CD4-positive, alpha-beta T cell treated with Interleukin-4 for 4 hours (primary cell): Measurements from ENCODE around the gene PPL.

Experiments used
- DNase-seq: peaks from one replicate; pipeline ENCODE4 v3.0.0-alpha.2; 2020

PPL gene

DNA sequence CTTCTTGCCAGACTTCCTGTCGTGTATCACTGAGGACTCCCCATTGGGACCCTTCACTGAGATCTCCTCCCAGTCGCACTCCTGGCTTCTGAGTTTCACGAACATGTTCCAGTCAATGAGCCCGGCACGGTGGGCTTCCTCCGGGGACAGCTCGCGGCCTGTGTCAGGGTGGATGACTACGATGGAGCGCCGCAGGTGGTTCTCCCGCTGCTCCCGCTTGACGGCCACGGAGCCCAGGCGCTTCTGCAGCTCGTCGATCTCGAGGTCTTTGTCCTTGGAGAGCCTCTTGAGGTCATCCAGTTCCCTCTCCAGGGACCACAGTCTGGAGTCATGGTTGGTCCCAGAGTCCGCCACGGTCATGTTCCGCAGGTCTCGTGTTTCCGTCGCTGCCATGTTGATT lies 53.4 kb downstream of the PPL start:
- no peak for DNase-seq

GRCh38 chr16:4882633-4883285 lies 54.2 kb downstream of the PPL start:
- DNase-seq = no peak

DNA sequence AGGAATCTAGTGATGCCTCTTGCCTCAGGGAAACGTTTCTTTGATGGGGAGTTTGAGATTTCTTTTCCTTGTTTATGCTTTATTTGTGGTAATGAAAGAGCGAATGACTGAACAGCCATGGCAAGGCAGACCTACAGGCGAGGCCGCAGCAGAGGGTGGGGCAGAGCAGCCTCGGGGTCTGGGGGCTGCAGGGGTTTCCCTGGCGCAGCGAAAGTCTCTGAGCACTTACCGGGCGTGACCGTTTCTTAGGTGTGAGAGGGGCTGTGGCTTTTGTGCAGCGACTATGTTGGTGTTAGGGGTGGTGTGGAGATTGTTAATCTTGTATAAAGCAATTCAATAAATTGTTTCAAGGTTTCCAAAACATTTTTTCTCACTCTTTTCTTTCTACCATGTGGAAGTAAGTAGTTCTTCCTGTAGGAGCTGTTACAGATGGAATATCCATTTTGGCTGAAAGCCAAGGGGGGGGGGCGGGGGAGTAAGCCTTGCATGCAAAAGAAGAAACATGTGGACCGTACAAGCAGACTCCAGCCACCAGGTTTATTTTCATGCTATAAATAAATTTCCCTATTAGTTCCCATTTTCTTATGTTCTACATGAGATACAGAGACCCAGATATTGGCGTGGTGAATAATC lies 54.8 kb downstream of the PPL start:
- DNase-seq = no peak

DNA sequence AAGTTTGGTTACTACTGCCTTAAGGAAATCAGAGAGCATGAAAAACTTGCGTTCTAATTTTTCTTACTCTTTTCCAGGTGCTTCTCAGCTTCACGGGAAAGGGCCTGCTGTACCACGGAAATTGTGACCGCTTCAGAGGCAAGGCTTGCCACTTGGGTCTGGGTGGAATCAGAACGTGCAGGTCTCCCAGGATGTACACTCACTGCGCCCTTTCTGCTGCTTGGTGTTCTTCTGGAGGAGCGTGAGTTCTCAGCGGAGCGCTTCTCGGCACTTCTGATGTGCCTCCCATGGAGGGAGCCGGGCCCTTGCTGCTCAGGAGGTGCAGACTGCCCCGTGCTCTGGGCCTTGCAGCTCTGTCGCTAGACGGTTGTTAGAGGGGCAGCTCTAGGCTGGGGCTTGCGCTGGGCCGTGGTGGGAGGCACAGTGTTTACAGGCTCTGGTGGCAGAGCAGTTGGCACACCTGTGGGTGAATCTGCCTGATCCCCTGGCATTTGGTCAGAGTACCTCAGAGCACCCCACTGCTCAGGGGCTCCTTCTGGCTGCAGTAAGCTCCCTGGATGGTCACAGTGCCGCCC lies 56.9 kb downstream of the PPL start:
- no peak for DNase-seq

- no peak for DNase-seq
Observed at GRCh38 chr16:4879049-4879448, 57.9 kb downstream of the PPL start.

GRCh38 chr16:4877380-4877685 lies 59.6 kb downstream of the PPL start:
- no peak for DNase-seq

DNA sequence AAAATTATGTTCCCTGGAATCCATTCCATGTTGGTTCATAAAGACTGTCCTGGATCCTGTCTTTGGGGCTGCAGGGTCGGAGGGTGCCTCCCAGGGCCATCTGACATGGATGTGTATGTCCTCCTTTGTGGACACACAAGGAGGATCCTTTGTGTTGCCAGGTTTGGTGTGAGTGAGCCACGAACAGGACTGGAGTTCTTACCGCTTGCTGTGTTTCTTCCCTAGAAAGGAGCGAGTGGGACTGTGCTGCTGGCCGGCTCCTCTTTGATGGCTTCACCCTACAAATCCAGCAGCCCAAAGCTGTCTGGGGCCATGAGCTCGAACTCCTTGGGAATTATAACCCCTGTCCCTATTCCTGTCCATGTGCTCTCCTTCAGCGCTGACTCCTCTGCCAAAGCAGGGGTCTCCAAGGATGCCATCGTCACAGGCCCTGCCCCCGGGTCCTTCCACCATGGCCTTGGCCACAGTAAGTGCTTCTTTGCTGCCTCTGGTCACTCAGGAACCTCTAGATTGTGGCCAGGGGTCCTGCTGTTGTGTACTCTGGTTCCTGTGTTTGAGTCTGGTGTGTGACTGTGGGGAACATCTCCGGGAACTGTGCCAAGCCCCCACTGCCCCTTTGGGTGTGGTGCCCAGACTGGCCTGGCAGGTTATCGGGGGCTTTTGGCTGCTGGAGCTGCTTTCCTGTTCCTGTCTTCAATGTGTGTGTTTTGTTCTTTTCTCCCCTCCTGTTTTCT lies 60.1 kb downstream of the PPL start:
- DNase-seq = no peak

DNA sequence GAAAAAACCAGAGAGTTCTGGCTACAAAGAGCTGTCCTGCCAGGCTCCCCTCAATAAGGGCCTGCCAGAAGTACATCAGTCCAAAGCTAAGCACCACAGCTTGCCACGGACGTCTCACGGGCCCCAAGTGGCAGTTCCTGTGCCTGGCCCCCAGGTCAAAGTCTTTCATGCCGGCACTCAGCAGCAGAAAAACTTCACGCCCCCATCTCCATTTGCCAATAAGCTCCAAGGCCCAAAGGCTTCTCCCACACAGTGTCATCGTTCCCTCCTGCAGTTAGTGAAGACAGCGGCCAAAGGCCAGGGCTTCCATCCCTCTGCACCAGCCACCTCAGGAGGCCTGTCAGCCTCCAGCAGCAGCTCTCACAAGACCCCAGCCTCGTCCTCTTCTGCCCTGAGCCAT lies 62.3 kb downstream of the PPL start:
- DNase-seq = no peak

DNA sequence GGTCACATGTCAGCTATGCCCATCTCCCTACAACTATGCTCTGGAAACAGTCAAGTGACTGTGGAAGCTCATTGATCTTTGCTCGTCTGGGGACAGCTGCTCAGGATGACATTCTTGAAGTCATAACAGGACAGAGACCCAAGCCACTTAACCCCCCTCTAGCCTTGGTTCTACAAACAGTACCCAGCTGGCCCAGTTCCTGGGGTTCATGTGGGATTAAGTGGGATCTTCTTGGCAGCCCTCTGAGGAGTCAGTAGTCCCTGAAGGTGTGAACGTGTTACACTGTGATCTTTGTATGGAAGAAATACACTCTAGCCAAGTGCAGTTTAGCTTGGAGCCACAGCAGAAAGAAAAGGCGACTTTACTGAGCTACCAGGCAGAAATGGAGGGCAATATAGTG lies 63.9 kb downstream of the PPL start:
- DNase-seq = no peak

- DNase-seq = no peak
Observed at GRCh38 chr16:4871071-4871470, 65.9 kb downstream of the PPL start.

- no peak for DNase-seq
Observed at GRCh38 chr16:4870138-4870671, 66.7 kb downstream of the PPL start.

DNA sequence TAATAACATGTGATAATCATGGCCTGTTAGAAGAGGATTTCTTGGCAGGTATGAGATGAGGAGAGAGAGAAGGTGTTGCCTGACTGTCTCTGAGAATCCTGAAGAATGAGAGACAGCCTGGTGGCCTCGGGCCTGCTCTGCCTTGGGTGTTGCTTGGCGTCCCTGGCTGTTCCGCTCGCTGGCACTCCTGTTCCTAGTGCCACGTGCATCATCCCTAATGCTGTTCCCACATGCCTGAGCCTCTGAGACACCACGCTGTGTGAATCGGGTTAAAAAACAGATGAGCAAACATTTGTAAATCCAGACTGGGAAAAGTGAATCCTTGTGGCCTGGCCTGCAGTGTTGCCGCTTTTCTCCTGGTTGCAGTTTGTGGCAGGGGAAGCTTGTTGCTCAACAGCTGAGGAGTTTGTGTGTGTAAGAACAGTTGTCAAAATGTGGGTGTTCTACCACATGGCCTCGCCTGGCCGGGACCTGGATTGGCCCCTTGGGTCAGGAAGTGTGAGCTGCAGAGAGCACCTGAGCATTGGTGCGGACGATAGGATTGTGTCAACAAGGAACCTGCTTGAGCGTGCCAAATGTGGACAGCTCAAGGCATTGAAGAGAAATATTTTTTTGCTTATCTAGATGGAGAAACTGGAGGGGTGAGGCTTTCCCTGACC lies 67.7 kb downstream of the PPL start:
- DNase-seq = no peak

- no peak for DNase-seq
Observed at GRCh38 chr16:4868535-4868934, 68.4 kb downstream of the PPL start.

DNA sequence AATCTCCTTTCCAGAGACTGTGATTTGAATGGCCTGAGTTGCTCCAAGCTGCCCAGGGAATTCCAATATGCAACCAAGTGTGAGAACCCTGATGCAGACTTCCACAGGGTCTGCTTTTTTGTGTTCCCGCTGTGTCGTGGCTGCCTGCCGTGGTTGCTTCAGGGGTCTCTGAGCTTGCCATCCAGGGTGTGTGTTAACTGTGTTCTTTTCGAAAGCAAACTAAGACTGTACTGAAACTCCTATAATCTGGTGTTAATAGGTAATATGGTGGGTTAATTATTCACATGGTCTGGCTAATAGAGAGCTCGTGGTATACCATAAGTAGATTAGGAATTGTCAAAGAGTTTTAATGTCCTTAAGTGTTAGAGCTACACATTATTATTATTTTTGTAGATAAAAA lies 68.9 kb downstream of the PPL start:
- DNase-seq = no peak

GRCh38 chr16:4866586-4866985 lies 70.4 kb downstream of the PPL start:
- no peak for DNase-seq

- DNase-seq = no peak
Observed at GRCh38 chr16:4865231-4865860, 71.6 kb downstream of the PPL start.

DNA sequence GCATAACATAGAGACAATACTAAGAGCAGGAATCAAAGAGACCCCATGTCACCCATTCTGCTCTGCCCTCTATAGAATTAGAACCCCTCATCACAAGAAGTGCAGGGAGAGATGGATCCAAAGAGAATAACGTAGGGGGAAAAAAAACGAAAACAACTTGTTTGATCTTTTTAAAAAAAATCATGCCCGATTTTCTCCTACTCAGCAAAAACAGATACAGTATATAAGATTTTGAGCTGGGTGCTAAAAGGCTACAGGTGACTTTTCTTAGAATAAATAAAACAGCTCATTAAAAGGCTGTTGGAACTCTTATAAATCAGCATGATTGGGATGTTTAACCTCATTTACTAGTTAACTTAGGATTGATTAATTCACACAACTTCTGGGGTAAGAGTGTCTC lies 72.2 kb downstream of the PPL start:
- DNase-seq = no peak

GRCh38 chr16:4862639-4863038 lies 74.3 kb downstream of the PPL start:
- no peak for DNase-seq

GRCh38 chr16:4860727-4861342 lies 76.1 kb downstream of the PPL start:
- DNase-seq = no peak

GRCh38 chr16:4859900-4860255 lies 77.1 kb downstream of the PPL start:
- no peak for DNase-seq

DNA sequence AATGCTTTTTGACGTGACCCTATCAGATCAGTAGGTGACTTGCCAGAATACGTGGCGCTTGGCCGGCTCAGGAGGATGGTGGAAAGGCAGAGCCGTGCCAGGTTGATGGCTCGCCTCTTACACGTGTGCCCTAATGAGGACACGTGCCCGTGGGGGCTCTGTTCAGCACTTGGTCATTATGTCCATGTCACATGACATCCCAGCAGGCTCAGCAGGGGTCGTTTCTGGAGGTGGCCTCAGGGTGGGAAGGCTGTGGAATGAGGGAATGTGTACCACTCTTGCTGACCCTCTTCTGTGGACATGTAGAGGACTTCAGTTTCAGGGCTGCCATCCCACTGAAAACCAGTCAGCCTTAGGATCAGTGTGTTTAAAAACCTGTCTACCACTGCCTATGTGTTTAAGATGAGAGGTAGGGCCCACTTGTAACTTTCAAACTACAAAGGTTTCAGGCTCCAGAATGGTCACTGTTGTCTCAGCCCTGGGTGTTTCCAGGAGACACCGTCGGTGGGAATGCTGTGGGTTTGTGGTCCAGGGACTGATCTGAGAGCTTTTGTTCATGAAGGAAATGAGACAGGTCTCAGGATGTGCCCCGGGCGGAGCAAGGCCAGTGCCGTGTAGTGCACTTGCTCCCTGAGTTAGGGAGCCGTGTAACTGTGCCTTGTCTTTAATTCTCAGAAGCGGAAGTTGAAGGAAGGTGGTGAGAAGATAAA lies 77.6 kb downstream of the PPL start:
- DNase-seq = no peak

DNA sequence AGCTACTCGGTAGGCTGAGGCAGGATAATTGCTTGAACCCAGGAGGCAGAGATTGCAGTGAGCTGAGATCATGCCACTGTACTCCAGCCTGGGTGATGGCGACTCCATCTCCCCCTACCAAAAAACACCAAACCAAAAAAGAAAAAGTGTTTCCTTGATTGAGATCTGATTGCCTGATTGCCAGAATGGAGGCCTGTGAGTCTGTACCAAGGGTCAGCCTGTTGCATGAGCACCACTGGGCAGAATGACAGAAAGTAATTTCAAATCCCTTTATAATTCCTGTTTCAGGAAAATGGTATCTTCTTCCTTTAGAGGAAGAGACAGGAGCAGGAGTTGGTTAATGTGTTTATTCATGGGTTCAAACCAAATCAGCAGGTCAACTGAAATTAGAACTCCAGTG lies 81.1 kb downstream of the PPL start:
- no peak for DNase-seq
